22Rv1 (cell line): ENCODE data around the gene ETAA1.

Experiments
- ZFX ChIP-seq: fragments of 450-650 bp; IDR thresholded peaks from 2 replicates; pipeline ENCODE4 v1.6.1; 2017; ENCODE audit warnings: antibody characterized with exemption, borderline replicate concordance
- TF ChIP-seq, protein P1 (sequence below): fragments of 450-650 bp; IDR thresholded peaks from 2 replicates; pipeline ENCODE4 v1.5.1; 2017; ENCODE audit warnings: mild to moderate bottlenecking

GRCh38 chr2:67374481-67374880 lies 22.7 kb upstream of the ETAA1 start:
- TF ChIP-seq, protein P1, sequence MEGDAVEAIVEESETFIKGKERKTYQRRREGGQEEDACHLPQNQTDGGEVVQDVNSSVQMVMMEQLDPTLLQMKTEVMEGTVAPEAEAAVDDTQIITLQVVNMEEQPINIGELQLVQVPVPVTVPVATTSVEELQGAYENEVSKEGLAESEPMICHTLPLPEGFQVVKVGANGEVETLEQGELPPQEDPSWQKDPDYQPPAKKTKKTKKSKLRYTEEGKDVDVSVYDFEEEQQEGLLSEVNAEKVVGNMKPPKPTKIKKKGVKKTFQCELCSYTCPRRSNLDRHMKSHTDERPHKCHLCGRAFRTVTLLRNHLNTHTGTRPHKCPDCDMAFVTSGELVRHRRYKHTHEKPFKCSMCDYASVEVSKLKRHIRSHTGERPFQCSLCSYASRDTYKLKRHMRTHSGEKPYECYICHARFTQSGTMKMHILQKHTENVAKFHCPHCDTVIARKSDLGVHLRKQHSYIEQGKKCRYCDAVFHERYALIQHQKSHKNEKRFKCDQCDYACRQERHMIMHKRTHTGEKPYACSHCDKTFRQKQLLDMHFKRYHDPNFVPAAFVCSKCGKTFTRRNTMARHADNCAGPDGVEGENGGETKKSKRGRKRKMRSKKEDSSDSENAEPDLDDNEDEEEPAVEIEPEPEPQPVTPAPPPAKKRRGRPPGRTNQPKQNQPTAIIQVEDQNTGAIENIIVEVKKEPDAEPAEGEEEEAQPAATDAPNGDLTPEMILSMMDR, result no peak
- no peak for TF ChIP-seq ZFX
